ACHN (cell line): ENCODE measurements around the gene DPP6.

Experiments used
- DNase-seq: peaks from one replicate; pipeline ENCODE4 v3.0.0-alpha.2; 2015
- in situ Hi-C: cut with HindIII; loops from 2 replicates; pipeline ENCODE4 v1.10.0; 2017; ENCODE audit warnings: low sequenced_read_pairs, low pct_ligation_motif_present, low pct_unique_long_range_greater_than_20kb

Gene DPP6

DNA sequence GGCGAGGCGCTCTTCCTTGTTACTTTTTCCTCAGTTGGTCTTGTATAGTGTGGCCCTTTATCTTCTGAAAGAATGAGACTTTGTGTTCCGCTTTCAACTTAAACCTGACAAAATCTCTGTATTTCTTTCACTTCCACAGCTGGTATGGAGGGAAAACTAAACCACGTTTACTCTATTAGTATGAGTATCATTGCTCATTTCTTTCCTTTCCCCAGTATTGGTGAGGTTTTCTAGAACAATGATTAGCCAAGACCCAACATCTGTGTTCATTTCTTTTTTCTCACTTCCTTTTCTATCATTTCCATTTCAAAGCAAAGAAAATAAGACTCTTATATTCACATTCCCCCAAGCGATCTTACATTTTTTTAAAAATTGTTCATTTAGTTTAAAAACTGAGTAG, 785.4 kb downstream of the DPP6 start:
- DNase-seq: no peak
- in situ Hi-C loops: no loop called here

DNA sequence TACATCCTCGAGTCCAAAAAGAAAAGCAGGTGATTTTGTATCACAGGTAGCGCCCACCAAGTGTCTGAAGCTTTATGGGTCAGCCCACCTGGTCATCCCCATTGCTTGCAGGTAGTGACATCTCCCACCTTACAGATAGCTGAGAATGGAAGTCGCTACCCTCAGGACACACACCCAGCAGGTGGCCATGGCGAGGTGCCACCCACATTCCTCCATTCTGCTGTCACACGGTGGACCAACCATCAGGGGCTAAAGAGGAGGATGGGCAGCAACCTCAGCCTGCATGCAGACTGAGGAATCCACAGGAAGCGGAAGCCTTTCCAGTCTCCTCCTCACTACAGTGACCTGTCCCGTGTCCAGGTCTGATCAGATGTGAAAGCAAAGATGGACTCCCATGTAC, 787.9 kb downstream of the DPP6 start:
- in situ Hi-C loops: no loop called here
- DNase-seq: no peak

DNA sequence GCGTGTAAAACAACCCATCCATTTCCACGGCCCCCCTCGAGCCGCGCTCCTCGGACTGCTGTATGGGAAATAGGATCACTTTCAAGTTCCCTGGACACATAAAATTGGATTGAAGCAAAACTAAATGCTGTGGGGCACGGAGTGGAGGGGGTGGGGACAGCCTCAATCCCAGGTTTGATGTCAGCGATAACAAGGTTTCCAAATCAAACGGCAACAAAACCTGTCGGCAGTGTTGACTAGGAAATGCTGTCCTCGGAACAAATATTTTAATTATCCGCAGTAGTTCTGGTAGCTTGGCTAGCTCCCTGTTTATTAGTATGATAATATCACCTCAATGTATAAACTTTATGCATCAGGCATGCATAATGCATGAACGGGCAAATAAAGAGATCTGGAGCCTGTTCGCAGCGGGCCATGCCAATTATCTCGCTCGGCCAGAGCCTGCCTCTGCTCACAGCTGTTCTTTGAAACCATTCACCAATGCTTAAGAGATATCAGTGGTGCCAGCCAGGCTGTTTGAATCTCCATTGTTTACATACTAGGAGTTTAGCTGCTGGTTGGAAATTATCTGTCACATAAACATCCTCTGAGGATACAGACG, 789.6 kb downstream of the DPP6 start:
- no peak for DNase-seq
- in situ Hi-C loops: no loop called here

DNA sequence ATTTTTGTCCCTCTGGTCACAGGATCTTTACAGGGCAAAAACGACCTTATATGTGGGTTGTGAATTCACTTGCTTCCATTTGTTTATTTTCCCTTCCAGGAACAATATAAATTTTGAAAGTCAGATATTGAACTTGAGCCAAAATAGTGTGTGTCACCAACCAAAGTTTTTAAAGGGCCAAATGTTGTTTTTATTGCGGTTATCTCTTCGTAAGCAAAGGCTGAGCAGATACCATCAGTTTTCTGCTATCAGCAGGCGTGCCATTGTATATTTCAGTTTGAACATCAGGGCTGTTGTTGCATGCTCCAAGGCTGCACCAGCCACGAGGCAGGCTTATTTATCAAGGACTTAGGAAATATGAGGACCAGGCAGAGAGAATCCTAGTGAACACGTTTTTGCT, 790.4 kb downstream of the DPP6 start:
- no peak for DNase-seq
- in situ Hi-C loops: no loop called here

DNA sequence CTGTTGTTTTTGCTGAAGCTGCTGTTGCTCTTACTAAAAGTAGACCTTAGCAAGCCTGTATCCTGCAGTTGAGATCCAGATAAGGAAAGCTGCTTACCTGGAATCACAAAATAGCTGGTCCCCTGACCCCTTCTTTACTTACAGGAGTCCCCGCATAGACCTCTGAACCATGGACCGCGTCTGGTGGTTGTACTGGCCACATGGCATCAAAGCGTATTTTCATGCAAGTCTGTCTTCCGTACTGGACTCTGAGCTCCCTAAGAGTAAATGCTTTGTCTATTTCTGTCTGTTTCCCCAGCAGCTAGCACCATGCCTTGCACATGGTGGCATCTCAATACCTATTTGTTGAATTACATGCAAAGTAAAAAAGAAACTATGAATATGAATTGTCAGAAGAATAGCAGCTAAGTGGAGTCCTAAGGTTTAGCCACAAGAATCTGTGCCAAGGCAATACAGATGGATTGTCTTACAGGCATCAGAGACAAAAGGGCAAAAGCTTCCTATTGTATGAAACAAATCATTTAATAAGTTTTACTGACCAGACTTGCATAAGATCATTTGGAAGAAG, 791.6 kb downstream of the DPP6 start:
- in situ Hi-C loops: no loop called here
- DNase-seq: no peak

DNA sequence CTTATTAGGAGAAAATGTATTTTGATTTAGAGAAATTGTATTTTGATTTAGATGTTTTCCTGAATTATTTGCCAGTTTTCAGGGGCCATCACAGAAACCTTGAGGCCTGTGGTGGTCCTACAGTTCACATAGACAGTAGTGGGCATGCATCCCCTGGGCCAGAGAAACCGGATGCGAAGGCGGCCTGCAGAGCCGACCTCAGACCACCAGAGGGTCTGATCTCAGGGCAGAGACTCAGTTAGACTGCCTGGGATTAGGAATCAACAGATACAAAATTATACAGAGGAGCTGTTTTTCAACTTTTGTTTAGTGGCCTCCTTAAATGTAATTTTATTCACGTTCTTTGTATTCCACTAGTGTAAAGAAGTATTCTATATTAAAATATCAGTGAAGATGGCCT, 792.3 kb downstream of the DPP6 start:
- no peak for DNase-seq
- in situ Hi-C loops: no loop called here

DNA sequence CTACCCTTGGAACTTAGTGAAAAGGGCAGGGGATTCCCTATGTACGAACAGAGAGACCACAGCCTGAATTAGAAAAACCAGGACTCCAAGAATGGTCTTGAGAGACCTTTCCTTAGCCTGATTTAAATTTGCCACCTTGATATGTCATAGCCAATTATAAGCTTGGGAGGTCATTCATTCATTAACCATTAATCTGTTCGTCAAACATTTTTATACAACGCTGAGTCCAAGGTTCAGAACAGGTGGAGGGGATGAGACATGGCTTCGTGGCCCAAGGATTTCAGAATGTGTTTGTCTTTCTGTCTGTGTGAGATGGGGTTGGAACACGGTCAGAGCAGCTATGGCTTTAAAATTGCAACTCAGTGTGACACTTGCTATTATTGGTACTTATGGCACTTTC, 792.8 kb downstream of the DPP6 start:
- no peak for DNase-seq
- in situ Hi-C loops: no loop called here

DNA sequence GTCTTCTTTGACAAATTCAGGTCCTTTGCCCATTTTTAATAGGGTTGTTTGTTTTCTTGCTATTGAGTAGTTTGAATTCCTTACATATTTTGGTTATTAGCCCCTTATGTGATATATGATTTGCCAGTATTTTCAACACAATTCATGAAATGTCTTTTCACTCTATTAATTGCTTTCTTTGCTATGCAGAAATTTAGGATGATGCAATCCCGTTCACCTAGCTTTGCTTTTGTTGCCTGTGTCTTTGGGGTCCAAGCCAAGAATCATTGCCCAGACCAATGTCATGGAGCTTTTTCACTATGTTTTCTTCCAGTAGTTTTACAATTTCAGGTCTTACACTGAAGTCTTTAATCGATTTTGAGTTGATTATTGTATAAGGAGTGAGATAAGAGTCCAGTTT, 796.3 kb downstream of the DPP6 start:
- in situ Hi-C loops: no loop called here
- no peak for DNase-seq

DNA sequence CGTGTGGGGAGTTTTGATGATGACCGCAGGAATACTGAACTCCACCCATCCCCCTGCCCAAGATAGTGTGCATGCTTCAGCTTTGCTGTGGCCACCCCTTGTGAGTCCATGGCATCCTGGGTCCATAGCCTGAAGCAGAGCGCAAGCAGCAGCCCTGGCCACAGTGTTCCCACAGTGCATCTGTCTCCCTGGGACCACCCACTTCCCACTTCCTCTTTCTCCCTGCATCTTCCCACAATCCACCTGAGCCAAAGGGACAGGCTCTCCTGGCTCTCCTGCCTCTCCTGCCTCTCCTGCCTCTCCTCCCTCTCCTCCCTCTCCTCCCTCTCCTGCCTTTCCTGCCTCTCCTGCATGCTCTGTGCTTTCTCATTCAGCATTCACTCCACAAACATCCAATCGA, 800.0 kb downstream of the DPP6 start:
- in situ Hi-C loops: no loop called here

DNA sequence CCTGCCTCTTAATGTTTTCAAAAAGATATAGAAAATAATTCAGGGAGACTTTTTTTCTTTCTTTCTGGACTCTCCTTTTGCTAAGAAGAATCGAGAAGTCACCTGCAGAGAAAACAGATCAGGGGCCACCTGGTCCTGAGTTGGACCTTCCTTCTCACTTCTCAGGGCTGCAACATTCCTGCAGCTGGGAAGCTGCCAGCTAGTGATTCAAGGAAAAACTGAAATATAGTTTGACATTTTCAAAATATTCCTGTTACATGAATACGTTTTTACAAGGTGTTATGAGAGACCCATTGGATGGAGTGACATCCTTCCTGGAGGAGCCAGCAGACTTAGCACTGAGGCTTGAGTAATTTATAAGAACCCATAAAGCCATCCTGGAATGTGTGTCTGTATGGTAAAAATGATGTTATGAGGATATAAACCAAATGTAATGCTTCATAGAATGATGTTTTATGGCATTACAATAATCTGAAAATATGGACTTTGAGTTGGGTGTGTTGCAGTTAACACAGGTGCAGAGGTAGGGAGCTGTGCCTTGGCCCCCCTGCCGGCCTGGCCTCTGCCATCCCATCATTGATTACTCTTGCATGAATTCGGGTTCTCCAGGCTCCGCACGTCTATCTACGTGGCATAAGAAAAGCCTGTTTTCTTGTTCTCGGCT, 801.0 kb downstream of the DPP6 start:
- DNase-seq: no peak
- in situ Hi-C loops: no loop called here

More for the DNA sequence above, 800.0 kb downstream of the DPP6 start:
- DNase-seq: no peak

DNA sequence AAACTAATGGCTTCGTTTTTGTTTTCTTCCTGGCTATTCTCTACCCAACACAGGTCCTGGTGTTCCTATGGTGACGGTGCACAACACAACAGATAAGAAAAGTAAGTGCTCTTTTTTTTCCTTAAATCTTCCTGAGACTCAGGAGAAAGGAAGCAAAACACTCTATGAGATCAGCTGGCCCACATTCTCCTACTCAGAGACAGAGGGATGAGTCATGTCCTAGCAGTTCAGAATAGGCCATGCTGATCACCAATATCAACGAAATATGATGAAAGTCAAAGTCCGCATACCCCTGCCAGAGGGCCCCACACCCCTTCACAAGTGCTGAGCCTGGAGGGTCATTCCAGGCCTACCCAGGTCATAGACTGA, 801.5 kb downstream of the DPP6 start:
- no peak for DNase-seq
- in situ Hi-C loops: no loop called here

DNA sequence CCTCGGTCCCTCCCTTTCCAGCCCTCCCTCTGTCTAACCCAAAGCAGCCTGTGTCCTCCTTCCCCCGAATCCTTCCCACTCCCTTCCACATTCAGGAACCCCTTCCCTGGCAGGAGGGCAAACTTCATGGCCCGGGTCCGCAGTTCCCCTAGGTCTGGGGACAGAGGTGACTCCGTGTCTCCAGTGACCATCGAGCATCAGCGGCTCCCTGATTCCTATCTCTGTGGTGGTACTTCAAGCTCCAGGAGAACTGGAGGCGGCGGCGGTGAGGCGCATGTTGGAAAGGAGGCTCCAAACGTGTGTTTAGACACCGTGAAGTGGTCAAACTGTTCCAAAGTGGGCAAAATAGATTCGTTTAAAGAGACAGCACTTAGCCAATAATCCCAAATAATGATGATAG, 802.6 kb downstream of the DPP6 start:
- in situ Hi-C loops: no loop called here
- DNase-seq: no peak

DNA sequence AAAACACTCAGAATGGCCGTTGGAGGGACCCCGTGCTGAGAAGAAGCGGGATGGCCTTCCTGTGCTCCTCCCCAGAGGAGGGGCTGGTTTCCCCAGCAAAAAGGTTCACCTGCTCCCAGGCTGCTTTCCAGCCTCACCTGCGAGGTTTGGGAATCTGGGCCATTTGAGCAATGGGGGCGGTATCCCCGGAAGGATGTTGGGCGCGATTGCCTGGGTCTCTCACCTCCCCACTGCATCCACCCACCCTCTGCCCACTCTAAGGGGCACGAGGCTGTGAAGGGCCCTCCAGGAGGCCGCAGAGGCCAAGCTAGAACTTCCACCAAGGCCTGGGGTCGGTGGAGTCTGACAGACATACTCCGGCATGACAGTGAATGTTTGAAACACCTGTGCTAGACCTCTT, 803.2 kb downstream of the DPP6 start:
- in situ Hi-C loops: no loop called here
- no peak for DNase-seq

DNA sequence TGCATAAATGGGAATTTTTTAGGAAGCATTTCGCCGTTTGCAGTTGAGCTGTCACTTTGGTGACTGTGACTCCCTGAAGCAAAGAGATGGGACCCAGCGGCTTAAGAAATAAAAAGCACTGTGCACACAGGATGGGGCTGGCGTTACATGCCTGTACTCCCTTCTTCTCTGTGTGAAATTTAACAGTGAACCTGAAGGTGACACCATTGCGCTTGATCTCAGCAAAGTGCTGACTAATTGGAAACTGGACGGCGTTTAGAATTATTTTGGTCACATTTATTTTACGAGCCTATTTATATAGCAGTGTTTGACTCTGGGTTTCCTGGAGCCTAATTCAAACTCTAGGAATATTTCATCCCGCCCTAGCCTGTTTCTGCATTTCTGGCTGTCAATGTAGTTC, 804.5 kb downstream of the DPP6 start:
- DNase-seq: no peak
- in situ Hi-C loops: no loop called here

DNA sequence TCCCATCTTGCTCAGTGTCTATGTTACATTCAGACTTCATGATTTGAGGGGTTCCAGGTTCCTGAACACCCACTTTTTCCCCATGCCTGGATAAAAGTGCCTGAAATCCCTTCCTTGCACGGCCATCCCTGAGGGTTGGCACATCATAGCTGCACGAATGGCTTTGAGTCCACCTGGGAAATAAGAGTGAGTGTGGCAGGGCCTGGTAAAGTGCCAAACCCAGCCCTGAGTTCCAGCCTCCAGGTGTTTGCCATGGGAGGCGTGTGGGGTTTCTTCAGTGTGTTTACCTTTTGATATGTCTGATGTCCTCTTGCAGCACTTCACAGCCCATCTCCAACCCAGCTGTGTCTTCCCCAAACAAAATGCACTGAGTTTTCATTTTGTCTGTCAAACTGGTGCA, 805.0 kb downstream of the DPP6 start:
- DNase-seq: no peak

DNA sequence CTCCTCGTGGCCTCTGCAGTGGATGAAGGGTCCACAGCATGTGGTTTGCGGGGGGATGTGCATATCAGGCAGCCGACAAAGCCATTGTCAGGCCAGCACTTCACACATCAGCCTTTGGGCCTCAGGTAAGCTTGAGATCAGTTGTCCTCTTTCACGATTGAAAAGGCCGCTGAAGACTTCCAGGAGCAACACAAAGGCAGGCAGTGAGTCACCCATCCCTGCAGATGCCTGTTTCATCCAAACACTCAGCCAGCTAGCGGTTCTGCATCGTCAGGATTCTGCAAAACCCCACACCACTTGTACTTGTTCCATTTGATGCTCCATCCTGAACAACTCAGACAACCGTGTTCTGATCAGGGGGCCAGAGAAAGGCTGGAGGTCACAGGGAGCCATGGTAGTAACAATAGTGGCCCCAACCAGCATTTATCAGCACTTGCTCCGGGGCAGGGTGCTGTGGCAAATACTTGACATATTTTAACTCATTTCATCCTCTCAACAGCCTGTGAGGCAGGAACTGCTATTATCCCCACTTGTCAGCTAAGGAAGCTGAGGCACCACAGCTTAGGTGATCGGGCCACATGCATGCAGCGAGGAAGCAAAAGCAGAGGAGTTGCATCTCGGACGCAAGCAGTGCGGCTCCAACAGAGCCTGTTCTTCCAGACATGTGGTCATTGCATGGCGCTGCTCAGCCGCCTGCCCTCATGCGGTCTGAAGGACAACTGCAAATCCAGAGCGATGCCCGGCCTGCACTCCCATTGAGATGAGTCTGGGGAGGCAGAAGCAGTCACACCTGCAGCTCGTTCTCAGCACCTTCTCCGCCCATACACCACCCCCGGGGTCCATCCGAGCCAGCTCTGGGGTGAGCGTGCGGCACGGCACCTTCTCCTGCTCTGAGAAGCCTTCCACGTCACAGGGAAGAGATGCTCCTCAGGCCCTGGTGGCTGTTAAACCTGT, 805.8 kb downstream of the DPP6 start:
- in situ Hi-C loops: no loop called here
- DNase-seq: no peak

More for the DNA sequence above, 805.0 kb downstream of the DPP6 start:
- in situ Hi-C loops: no loop called here

DNA sequence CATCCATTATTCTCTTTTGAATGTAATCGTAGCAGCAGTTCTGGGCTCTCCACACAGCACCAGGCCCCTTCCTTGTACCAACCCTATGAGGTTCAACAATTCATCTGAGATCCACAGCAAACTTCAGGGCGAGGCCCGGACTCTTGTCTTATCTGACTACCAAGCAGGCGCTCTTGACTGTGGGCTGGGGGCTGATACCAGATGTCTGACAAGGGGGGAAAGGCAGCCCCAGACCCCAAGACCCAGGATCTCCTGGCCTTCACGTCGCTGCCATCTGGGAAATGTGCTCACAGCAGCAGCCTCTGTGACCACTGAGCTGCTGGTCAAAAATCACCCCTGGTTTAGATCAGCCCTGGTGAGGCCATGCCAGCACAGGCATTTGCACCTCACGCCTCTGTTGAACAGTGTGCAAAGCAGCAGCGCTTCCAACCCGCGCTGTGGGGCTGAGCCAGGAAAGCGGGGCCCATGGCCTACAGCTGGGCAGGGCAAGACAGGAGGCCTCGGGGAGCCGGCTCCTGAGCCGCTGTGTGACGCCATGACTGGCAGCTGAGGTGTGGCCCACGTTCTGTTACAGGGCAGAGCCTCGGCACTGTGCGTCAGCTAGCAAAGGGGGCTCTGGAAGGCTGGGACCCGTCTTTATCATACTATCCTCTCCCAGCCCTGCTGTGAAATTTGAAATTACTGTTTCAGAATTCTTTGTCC, 806.8 kb downstream of the DPP6 start:
- in situ Hi-C loops: no loop called here
- DNase-seq: no peak

DNA sequence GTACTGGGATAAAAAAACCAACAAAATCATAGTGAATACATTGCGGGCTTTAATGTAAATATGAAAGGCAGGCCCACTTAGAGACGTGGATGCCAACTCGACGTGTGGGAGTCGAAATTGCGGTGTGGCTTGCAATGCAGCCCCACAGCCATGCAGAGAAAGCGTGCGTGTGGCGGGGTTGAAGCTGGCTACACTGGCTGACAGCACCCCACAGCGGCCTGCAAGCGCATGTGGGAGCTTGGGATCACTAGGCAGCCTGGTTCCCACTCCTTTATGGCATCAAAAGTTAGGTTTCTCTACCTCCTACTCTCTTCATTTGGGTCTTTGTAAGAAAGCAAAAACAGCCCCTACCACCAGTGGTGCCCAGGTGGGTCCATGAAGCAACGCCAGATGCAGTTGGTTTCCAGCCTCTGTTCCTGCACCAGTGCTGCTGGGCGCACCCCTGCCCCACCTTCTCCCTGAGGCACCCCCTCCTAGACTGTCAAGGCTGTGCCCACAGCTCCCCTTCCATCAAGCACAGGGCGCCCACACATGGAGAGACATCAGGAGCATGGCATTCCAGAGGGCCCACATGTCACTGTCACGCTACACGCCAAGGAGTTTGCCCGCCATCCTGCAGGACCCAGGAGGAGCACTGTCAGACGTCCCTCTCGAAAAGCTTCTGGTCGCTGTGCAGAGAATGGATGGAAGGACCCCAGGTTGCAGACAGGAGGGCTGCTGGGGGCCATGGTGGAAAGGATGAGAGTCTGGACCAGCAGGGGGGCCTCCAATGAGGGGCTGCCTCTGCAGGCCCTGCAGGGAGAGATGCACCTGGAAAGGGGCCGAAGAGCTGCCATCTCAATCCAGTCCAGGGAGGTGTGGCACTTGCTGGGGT, 807.8 kb downstream of the DPP6 start:
- DNase-seq: no peak
- in situ Hi-C loops: no loop called here
